GM19463 (cell line): ENCODE results near the gene GPRC5D.

Source experiments
- ATAC-seq: cut with Tn5 transposase; IDR thresholded peaks from one replicate; pipeline ENCODE4 v1.9.1; 2021; ENCODE audit warnings: mild to moderate bottlenecking, moderate library complexity; ENCODE audit not compliant: unreplicated experiment

The GPRC5D gene

DNA sequence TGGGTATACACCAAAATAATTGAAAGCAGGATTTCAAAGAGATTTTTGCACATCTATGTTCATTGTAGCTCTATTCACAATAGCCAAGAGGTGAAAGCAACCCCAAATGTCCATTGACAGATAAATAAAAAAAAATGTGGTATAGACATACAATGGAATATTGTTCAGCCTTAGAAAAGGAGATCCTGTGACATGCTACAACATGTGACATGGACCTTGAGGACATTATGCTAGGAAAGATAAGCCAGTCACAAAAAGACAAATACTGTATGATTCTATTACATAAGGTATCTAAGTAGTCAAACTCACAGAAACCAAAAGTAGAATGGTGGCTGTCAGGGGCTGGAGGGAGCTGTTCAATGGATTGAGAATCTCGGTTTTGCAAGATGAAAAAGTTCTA is 12.1 kb downstream of the GPRC5D start:
- ATAC-seq = no peak

DNA sequence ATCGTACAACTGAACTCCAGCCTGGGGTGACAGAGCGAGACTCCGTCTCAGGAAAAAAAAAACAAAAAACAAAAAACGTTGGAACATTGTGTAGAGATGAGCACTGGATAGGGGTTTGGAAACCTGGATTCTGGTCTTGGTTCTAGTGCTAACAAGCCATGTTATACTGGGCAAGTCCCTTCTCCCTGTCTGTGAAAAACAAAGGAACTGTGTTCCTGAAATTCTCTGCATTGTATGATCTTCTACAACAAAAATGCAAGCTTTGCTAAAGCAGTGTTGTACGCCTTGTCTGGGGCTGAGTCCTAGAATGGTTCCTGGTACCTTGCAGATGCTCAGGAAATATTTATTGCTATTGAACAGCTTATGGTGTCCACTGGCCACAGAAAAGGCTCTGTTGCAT is 13.4 kb downstream of the GPRC5D start:
- ATAC-seq = no peak

DNA sequence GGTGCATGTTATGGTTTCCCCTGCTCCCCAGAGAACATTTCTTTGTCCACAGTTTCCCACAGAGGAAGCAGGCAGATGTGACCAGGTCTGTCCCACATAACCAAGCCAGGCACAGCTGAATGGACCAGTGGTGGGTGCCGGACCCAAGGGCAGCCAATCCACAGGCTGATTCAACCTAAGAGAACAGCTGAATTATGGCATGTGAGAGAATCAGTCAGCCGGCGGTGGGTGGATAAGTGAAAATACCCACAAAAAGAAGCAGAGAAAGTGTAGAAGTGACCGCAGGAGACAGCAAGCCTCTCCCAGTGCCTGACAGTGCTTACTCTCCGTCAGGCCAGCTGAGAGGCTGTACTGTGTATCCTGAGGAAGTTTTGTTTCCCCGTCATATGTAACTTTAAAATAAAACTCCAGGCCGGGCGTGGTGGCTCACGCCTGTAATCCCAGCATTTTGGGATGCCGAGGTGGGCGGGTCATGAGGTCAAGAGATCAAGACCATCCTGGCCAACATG is 14.9 kb downstream of the GPRC5D start:
- no peak for ATAC-seq

DNA sequence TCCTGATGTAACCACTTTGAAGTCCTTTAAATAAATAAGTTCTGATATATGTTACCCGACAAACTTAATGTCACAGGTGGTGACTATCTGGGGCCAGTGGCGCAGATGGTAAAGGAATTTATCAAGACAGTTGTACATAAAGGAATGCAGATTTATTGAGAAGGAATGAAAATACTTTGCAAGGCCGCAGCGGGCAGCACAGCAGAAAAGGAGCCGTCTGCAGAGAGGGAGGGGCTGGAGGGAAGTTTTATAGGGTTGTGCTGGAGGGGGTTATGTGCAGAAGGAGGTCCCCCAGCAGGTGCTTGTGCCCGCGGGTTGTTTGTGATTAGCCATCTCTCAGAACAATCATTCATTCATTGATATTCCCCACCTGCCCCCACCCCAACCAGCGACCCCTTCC is 17.4 kb downstream of the GPRC5D start:
- ATAC-seq = no peak

DNA sequence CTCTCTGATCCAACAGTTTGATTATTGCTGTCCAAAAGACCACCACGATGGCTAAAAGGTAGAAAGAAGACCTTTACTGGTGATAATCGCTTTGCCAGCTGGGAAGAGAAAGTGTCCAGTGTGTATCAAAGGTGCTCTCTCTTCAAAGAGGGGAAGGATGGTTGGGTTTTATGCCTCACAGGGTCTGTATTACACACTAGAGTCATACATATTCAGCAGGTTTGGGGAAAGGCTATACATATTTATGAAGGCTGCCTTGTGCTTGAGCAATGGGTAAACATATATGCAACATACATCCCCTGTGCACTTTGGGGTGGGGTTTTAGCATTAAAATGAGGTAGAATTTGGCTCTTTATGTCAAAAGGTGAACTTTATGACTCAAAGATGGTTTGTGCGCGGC is 18.2 kb downstream of the GPRC5D start:
- no peak for ATAC-seq

DNA sequence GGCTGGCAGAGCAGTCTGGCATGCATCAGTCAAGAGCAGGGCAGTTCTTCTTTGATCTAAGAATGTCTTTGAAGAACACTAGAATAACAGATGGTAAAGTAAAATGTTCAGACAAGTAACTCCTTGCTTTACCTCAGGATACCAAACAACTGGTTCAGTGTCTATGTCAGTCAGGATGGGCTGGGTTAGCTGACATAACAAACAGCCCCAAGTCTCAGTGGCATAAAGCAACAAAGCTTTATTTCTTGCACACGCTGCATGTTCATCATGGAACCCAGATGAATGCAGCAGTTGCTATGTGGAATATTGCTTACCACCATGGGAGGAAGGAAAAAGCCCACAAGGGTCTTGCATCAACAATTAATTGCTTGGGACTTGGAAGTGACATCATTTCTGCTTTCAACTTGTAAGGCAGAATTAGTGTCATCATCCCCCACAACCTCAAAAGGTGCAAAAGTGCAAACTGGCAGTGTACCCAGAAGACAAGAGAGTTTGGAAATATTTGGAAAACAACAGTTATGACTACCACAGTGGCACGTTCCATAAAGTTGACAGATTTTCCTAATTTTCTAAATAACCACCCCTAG is 21.2 kb downstream of the GPRC5D start:
- no peak for ATAC-seq

DNA sequence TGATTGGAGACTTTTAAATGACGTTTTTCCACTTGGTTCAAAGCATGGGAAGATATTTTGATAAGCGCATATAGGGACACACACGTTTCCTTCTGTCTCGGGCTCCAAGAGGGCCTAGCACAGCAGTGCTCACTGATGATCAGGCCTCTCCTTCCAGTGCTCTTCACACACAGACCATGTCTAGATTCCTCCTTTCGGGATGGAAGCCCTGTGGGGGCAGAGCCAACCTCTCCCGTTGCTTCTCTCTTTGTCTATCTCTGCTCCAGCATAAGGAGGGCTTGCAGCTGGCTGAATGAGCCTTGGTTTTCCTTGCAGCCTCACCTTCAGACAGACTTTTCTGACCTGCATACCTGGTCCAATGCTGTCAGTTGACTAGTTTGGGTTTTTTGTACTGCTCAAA is 22.3 kb downstream of the GPRC5D start:
- ATAC-seq = no peak

DNA sequence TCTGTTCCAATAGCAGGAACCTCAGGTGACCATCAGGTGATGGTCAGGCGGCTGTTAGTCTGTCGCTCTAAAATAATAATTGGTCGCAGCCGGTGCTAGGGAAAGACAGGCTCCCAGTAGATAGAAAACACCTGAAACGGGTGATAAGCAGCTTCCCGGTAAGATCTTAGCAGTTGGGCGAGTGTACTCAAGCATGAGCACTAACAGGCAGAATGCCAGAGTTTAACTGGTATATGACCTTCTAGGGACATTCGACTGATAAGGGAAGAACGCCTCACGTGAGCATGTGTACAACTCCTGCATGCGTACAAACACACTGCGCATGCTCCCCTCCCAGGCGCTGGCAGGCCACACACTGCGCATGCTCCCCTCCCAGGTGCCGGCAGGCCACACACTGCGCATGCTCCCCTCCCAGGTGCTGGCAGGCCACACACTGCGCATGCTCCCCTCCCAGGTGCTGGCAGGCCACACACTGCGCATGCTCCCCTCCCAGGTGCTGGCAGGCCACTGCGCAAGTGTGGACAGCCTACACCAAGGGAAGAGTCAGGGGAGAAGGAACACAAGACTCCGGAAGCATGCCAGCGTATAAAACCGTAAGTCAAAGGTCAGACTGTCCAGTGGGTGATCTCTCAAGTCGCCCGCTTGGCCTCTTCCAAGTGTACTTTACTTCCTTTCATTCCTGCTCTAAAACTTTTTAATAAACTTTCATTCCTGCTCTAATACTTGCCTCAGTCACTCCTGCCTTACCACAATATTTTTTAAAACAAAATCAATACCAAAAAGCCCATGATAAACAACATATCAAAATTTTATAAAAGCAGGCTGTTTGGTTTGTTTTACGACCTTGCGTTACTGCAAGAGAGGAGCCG is 24.5 kb downstream of the GPRC5D start:
- ATAC-seq = no peak

DNA sequence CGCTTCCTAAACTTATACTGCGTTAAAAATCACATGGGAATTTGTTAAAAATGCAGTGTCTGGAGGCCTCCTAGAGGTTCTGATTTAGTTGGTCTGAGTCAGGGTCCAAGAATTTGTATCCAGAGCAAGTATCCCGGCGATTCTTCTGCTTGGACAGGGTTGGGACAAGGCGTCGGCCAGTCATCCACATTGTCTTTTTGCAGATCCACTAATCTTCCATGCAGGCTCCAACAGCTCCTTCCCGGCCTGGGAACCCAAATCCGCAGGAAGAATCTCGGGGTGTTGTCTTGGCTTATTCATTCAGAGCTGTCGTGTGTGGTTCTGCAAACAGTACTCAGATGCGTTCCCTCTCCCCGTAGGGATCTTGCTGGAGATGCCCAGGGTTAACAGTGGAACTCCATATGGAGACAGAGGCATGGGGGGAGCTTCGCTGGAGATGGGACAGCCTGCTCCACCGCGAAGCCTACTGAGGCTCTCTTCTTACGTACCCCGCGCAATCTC is 25.3 kb downstream of the GPRC5D start:
- ATAC-seq = no peak

DNA sequence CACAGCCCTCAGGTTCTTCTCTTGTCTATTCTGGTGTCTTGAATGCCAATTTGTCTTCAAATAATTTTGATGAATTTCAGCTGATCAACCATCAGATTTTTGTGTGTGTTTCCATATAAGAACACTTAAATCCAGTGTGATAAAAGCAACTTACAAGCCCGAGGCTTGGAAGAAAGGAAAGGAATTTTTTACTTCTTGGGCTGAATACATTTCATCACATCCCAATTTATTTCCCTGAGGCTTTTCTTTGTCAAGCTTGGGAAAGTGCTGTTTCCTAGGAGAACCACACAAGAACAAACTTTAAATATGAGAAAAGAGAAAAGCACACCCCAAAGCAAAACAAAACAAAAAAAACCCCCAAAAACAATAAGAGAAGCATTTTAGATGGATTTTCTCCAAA is 26.6 kb downstream of the GPRC5D start:
- no peak for ATAC-seq

DNA sequence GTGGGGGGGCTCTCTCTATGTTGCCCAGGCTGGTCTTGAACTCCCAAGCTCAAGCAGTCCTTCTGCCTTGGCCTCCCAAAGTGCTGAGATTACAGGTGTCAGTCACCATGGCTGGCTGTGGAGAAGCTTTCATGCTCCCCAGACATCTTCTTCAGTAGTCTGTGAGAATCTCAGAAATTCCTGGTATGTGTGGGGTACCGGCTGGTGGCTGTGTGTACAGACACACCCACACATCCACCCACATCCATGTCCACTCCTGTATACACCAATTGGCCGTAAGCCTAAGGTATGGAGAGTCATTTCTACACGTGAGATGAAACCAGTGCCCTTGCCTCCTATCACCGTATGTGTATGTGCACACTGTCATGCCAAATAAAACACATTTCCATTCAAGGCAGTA is 27.8 kb downstream of the GPRC5D start:
- ATAC-seq = no peak

DNA sequence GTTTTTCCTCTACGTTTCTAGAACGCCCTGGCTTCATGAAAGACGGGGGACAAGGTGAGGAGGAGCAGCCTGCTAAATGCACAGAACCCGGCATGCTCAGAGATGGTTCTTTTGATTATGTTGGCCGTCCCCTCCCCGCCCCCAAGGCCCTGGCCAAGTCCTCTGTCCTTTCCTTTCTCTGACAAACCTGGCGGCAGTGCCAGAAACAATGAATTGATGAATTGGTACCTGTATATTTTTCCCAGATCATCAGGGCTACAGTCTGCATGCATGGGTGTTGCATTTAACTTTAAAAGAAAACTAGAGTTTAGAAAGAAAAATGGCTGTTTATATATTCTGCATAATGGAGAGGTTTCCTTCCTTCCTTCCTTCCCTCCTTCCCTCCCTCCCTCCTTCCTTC is 29.0 kb downstream of the GPRC5D start:
- ATAC-seq = no peak

DNA sequence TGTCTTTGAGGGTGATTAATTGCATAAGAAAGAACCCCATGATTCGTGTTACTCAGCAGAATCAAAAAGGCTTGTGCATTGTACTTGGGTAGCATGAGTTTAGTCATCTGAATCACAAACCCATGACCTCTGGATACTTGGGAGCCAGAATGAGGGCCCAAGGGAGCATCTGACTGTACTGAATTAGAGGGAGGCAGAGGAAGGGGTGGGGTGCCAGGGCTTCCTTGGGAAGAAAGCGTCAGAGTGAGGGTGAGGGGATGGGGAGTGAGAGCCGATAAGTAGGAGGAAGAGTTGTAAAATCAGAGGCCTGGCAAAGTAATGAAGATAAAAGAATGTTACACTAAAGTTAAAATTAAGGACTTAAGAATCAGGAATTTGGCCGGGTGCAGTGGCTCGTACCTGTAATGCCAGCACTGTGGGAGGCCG is 29.8 kb downstream of the GPRC5D start:
- ATAC-seq = no peak

DNA sequence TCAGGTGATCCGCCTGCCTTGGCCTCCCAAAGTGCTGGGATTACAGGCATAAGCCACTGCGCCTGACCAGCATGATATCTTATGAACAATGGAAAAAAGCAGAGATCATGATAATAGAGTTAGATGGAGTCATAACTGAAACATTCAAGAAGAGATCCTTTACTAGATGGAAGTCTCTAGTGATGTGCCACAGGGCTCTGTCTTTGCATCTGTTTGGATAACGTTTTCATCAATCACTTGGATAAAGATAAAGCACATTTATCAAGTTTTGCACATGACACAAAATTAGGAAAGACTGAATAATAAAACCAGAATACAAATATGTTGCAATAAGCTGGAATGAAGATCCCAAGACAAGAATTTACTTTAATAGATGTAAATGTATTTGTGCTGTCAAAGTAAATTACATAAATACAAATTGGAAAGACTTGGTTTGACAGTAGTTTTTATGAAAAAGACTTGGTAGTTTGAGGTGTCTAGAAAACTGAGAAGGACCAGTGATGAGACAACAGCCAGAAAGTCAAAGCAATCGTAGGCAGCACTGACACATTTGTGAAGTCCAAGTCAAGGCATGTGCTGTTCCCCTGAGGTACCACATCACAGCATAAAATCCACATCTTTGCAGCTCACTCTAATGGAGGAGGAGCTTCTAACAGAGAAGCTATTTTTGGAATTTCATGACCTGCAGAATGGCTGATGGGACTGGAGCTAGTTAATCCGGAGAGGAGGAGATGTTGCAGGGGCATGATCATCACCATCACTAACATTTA is 32.1 kb downstream of the GPRC5D start:
- no peak for ATAC-seq

DNA sequence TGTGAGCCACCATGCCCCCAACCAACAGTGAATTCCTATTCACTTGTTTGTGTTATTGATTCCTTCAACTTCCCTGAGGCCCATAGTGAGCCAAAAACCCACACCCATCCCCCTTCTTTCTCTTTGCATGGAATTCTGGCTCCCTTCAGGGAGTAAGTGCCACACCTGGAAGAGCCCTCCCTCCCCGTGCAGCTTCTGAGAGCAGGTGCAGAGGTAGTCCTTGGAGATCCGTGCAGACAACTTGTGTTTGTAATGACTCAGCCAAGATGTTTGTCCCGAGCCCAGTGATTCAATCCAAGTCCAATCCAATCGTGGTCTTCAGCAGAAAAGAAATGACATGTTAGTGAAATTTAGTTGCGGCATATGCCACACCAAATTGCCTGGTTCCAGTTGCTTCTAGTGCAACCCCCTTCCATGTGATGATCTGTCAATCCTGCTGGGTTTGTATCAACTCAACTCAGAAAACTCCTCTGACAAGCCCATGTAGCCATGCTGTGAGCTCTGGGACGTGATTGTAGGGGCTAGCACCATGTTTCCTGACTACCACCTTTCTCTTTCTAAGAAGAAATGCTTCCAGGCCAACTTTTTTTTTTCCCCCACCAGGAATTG is 33.1 kb downstream of the GPRC5D start:
- ATAC-seq = no peak

DNA sequence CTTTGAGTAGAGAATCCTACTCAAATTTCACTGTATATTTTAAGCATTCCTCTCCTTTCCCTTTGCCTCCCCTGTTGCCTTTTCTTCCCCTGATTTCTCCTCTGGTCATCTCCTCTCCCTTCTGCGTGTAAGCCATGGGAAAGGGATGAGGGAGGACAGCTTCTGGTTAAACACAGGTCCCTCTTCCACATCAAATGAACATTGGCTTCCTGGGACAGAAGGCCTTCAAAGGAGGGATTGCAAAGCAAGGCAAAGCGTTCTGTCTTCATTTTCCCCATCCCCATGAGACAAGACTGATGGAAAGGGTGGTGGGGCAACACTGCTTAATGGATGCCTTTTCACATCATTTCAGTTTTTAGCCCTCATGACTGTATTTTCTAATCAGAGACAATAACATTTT is 34.5 kb downstream of the GPRC5D start:
- ATAC-seq = no peak

DNA sequence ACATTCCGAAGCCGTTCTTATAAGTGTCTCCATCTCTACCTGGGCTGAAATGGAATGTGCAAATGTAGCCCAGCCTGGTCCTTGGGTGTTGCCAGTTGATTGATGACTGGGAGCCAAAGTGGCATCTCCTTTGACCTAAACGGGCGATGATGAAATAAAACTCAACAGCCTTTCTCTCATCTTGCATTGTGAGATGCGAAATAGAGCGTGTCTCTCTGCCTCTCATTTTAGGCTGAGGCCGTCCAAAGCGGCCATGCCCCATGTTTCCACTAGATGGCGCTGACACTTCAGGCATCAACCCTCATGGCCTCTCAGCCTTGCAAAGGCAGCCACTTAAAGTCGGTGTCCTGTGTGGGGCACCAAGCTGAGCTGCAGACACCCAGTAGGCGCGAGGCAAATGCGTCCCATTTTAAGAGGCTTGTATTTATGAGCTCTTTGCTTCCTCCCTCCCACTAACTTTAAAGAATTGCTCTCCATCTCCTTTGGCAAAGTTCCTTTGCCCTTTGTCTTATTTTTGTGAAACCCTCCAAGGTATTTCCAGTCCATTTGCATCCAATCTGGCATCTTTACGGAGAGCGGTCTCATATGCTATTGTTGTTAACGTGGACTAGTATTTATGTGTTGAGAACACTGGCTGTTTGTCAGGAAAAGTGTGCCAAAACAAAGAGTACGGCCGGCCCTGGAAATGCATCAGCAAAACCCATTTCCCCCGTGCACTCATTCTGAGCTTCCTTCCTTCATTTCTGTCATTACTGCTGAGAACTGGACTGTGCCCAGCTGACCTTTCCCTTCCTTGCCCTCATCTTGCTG is 35.6 kb downstream of the GPRC5D start:
- peak; percentile 94 for ATAC-seq

DNA sequence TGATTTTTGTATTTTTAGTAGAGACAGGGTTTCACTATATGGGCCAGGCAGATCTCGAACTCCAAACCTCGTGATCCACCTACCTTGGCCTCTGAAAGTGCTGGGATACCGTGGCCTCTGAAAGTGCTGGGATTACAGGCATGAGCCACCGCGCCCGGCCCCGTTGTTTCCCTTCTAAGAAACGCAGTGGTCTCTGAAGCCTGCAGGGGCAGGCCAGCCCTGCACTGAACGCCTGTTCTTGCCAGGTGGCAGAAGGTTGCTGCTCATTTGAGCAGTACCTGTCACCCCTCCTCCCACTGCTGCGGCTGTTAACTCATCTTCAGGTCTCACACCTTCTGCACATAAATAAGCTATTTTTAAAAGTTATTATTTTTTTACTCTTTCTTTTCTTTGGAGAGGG is 36.3 kb downstream of the GPRC5D start:
- ATAC-seq = no peak

DNA sequence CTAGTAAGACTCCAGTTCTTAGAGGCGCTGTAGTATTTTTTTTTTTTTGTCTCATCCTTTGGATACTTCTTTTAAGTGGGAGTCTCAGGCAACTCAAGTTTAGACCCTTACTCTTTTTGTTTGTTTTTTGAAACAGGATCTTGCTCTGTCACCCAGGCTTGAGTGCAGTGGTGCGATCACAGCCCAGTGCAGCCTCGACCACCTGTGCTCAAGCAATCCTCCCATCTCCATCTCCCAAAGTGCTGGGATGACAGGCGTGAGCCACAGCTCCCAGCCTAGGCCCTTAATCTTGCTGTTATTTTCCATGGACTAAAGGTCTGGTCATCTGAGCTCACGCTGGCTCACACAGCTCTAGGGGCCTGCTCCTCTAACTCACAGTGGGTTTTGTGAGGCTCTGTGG is 39.3 kb downstream of the GPRC5D start:
- no peak for ATAC-seq

DNA sequence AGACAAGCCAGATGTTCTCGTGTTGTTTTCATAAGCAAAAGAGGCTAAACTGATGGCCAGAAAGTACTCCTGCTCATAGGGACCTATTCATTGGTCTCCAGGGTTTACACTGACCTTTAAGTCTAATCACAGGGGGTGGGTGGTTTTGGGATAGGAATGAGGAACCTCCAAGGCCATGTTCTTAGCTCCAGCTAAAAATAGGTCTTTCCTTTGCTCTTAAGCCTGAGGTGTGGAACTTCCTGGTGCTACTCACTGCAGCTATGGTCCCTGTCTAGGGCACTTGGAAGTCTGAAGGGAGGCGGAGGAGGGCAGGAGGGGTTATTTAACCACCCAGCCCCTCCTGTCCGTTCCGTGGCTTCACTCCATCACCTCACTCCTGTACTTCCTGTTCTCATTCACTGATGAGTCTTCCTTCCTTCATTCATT is 42.0 kb downstream of the GPRC5D start:
- ATAC-seq = no peak
